ENCODE results near the gene PTPRF.

DNA sequence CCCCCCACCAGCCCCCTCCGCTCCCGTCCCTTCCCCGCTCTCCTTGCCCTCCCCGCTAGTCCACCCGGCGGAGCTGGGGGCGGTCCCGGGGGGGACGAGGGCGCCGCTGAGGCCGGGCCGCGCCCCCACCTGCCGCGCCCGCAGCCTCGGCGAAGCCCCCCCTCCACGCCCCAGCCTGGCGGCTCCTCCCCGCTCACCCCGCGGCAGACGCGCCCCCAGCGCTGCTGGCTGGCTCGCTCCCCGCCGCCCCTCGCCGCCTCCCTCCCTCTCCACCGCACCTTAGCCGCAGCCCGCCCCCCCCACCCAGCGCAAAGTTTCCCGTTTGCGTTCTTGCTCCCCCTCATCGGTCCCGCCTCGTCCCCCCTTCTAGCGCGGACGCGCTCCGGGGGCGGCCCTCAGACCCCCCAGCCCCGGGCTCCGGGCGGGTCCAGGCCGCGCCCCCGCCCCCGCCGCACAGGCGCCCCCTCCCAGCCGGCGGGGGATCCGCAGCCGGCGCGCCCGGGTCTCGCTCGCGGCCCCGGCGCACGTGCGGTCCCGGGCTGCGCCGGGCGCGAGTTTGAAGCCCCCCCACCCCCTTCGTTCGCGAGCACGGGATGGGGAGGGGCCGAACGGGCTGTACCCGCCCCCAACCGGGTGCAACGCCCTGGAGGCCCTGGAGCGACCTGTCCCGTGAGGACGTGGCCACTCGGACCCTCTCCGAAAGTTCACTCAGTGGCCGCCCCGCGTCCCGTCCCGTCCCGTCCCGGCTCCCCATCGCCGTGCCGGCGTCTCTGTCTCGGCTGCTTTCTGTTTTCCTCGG, 623 bp downstream of the PTPRF start:
- TF ChIP-seq, protein P1, sequence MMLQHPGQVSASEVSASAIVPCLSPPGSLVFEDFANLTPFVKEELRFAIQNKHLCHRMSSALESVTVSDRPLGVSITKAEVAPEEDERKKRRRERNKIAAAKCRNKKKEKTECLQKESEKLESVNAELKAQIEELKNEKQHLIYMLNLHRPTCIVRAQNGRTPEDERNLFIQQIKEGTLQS (IDR thresholded peaks at IDR 0.05) = no peak
- TF ChIP-seq RAD21 (IDR thresholded peaks at IDR 0.05) (peak in 1 of 2 donors; percentile 25), MAX (IDR thresholded peaks at IDR 0.05) (peak; percentile 30), SP1 (IDR thresholded peaks at IDR 0.05) (peak; percentile 44), HNF4G (IDR thresholded peaks at IDR 0.05) (no peak), RXRA (IDR thresholded peaks at IDR 0.05) (peak; percentile 93 to 94)
- TF ChIP-seq, protein P2, sequence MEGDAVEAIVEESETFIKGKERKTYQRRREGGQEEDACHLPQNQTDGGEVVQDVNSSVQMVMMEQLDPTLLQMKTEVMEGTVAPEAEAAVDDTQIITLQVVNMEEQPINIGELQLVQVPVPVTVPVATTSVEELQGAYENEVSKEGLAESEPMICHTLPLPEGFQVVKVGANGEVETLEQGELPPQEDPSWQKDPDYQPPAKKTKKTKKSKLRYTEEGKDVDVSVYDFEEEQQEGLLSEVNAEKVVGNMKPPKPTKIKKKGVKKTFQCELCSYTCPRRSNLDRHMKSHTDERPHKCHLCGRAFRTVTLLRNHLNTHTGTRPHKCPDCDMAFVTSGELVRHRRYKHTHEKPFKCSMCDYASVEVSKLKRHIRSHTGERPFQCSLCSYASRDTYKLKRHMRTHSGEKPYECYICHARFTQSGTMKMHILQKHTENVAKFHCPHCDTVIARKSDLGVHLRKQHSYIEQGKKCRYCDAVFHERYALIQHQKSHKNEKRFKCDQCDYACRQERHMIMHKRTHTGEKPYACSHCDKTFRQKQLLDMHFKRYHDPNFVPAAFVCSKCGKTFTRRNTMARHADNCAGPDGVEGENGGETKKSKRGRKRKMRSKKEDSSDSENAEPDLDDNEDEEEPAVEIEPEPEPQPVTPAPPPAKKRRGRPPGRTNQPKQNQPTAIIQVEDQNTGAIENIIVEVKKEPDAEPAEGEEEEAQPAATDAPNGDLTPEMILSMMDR (IDR thresholded peaks at IDR 0.05; ENCODE audit: low read depth, low read length, missing input control) = no peak
- TF ChIP-seq, protein P3, sequence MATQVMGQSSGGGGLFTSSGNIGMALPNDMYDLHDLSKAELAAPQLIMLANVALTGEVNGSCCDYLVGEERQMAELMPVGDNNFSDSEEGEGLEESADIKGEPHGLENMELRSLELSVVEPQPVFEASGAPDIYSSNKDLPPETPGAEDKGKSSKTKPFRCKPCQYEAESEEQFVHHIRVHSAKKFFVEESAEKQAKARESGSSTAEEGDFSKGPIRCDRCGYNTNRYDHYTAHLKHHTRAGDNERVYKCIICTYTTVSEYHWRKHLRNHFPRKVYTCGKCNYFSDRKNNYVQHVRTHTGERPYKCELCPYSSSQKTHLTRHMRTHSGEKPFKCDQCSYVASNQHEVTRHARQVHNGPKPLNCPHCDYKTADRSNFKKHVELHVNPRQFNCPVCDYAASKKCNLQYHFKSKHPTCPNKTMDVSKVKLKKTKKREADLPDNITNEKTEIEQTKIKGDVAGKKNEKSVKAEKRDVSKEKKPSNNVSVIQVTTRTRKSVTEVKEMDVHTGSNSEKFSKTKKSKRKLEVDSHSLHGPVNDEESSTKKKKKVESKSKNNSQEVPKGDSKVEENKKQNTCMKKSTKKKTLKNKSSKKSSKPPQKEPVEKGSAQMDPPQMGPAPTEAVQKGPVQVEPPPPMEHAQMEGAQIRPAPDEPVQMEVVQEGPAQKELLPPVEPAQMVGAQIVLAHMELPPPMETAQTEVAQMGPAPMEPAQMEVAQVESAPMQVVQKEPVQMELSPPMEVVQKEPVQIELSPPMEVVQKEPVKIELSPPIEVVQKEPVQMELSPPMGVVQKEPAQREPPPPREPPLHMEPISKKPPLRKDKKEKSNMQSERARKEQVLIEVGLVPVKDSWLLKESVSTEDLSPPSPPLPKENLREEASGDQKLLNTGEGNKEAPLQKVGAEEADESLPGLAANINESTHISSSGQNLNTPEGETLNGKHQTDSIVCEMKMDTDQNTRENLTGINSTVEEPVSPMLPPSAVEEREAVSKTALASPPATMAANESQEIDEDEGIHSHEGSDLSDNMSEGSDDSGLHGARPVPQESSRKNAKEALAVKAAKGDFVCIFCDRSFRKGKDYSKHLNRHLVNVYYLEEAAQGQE (IDR thresholded peaks at IDR 0.05) = peak; percentile 20
